ENCODE results near the gene KIAA0513. TPM values are rescaled to one million over a fixed set of nuclear protein-coding genes. Genes with fewer than 3 reads are reported as not detected.

The KIAA0513 gene
- total and polyA plus RNA-seq, 9 donors: 2.8 to 12.8 (median 7.1) TPM

- Histone ChIP-seq H3K27me3 (no peaks in the 10 kb centered on the region), H3K27ac (no peak overlapping the region), H3K4me1 (ENCODE audit: insufficient read depth) (no peaks in the 10 kb centered on the region), H3K9me3 (no peaks in the 10 kb centered on the region), H3K36me3 (no peaks in the 10 kb centered on the region), H3K4me3 (no peak overlapping the region)
- DNase-seq: no peak
- 95 to 96% (median 96%) methylated on average over 5 of the region's 5 CpGs for WGBS, 3 donors
- TF ChIP-seq, protein P1, sequence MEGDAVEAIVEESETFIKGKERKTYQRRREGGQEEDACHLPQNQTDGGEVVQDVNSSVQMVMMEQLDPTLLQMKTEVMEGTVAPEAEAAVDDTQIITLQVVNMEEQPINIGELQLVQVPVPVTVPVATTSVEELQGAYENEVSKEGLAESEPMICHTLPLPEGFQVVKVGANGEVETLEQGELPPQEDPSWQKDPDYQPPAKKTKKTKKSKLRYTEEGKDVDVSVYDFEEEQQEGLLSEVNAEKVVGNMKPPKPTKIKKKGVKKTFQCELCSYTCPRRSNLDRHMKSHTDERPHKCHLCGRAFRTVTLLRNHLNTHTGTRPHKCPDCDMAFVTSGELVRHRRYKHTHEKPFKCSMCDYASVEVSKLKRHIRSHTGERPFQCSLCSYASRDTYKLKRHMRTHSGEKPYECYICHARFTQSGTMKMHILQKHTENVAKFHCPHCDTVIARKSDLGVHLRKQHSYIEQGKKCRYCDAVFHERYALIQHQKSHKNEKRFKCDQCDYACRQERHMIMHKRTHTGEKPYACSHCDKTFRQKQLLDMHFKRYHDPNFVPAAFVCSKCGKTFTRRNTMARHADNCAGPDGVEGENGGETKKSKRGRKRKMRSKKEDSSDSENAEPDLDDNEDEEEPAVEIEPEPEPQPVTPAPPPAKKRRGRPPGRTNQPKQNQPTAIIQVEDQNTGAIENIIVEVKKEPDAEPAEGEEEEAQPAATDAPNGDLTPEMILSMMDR (IDR thresholded peaks at IDR 0.05): no peak
- TF ChIP-seq POLR2A (IDR thresholded peaks at IDR 0.05) (no peak), EP300 (IDR thresholded peaks at IDR 0.05) (no peak)
- intact Hi-C loops (cut with DNase I): no loop called here
These were observed 17.5 kb downstream of the KIAA0513 start for GRCh38 chr16:85045077-85045476.

DNA sequence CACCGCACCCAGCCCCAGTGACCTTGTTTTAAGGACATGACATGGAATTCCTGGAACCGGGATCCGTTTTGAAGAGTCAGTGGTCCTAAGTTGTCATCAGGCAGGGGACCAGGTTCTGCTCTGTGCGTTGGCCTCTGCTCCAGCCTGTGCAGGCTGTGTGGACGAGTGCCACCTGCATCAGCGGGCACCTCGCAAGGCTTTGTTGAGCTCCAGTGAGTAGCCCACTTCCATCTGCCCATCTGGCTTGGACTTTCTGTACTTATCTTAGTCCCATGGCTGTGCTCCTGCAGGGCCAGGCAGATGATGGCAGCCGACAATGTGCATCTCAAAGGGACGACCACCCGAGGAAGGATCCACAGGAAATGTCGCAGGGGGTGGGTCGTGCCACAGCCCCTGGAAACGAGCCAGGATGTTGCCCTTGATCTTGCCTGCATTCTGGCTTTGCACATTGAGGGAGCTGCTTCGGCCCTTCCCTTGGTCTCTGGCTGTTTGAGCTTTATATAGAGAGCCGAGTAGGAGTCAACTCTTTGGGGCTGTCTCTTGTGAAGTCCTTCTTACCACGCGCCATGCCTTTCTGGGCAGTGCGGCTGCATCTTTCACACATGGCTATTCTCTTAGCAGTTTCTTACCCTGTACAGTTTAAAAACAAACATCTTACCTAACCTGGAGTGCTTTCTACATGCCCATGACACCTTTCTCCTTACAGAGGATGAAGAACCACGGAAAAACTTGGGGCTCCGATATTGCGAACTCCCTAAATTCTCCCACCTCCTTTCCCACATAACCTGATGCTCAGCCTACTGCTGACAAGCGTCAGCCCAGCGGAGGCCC, 18.3 kb downstream of the KIAA0513 start:
- DNase-seq: no peak
- intact Hi-C loops (cut with DNase I): no loop called here
- no peaks in the 10 kb centered on the region for H3K9me3 ChIP-seq
- no peaks in the 10 kb centered on the region for H3K36me3 ChIP-seq
- no peak for TF ChIP-seq POLR2A (IDR thresholded peaks at IDR 0.05)
- TF ChIP-seq, protein P1 (IDR thresholded peaks at IDR 0.05): no peak
- no peak for TF ChIP-seq EP300 (IDR thresholded peaks at IDR 0.05)
- no peak overlapping the region for H3K27ac ChIP-seq
- no peaks in the 10 kb centered on the region for H3K27me3 ChIP-seq
- 85 to 87% (median 86%) methylated on average over 23 of the region's 23 CpGs for WGBS, 3 donors
- no peak overlapping the region for H3K4me3 ChIP-seq
- H3K4me1 ChIP-seq (ENCODE audit: insufficient read depth): peaks cover 4% of the 10 kb centered on the region

- DNase-seq: no peak
- 90 to 95% (median 91%) methylated on average over 8 of the region's 8 CpGs for WGBS, 3 donors
- Histone ChIP-seq H3K4me1 (ENCODE audit: insufficient read depth) (peaks cover 5% of the 10 kb centered on the region), H3K9me3 (no peaks in the 10 kb centered on the region), H3K27ac (no peak overlapping the region), H3K27me3 (no peaks in the 10 kb centered on the region), H3K36me3 (no peaks in the 10 kb centered on the region), H3K4me3 (no peak overlapping the region)
- intact Hi-C loops (cut with DNase I): no loop called here
- TF ChIP-seq EP300 (IDR thresholded peaks at IDR 0.05) (no peak), POLR2A (IDR thresholded peaks at IDR 0.05) (no peak)
- TF ChIP-seq, protein P1 (IDR thresholded peaks at IDR 0.05): no peak
These were observed 18.9 kb downstream of the KIAA0513 start for GRCh38 chr16:85046472-85046916.

- no peaks in the 10 kb centered on the region for H3K9me3 ChIP-seq
- H3K4me3 ChIP-seq: no peak overlapping the region
- WGBS, 3 donors: 70 to 81% (median 75%) methylated on average over 20 of the region's 20 CpGs
- H3K27me3 ChIP-seq: no peaks in the 10 kb centered on the region
- no peak for DNase-seq
- TF ChIP-seq EP300 (IDR thresholded peaks at IDR 0.05) (no peak), POLR2A (IDR thresholded peaks at IDR 0.05) (no peak)
- TF ChIP-seq, protein P1 (IDR thresholded peaks at IDR 0.05): no peak
- no peaks in the 10 kb centered on the region for H3K36me3 ChIP-seq
- H3K27ac ChIP-seq: peak overlapping the region in 1 of 2 donors; percentile 4
- intact Hi-C loops (cut with DNase I): no loop called here
- H3K4me1 ChIP-seq (ENCODE audit: insufficient read depth): peaks cover 5% of the 10 kb centered on the region
These were observed 19.6 kb downstream of the KIAA0513 start for GRCh38 chr16:85046931-85047866.
